ENCODE results near the gene SHC4.

GRCh38 chr15:48869966-48870365, 93.8 kb downstream of the SHC4 start:
- TF ChIP-seq POLR2AphosphoS5 (IDR thresholded peaks at IDR 0.05), result no peak
- no peak for TF ChIP-seq POLR2A (IDR thresholded peaks at IDR 0.05)
- TF ChIP-seq CTCF (IDR thresholded peaks at IDR 0.05), result no peak
- TF ChIP-seq EP300 (IDR thresholded peaks at IDR 0.05), result no peak
